Glomerular endothelial cell (primary cell): ENCODE results near the gene ANP32B. TPM values are rescaled to one million over a fixed set of nuclear protein-coding genes. Genes with fewer than 3 reads are reported as not detected.
"Not testable (repeated sequence)": the region's sequence is repeated elsewhere in the genome, so short reads cannot be mapped to it uniquely, and the experiment has no call there.

Source experiments
- DNase-seq: peaks from one replicate; pipeline ENCODE4 v3.0.0-alpha.2; 2011; ENCODE audit warnings: low read depth, low spot score; ENCODE audit errors: extremely low read depth
- total RNA-seq: library from RNA; depleted of rRNA; stranded (reverse); fragments of >200 nt; gene quantifications from 2 replicates; pipeline ENCODE4 v1.2.3, GENCODE V29; 2015

ANP32B gene
- total RNA-seq, result 20.8 and 30.8 TPM in 2 replicates

- DNase-seq, result no peak
Measured at GRCh38 chr9:97982683-97983588, at the start of gene ANP32B. Gene ANP32B (plus strand): TSS chr9:97983341. CDS start chr9:97983556, 215 bp downstream.

GRCh38 chr9:97934321-97935115 lies 48.6 kb upstream of the ANP32B start:
- no peak for DNase-seq

- DNase-seq, result no peak
Measured at GRCh38 chr9:97935276-97935675, 47.9 kb upstream of the ANP32B start.

- no peak for DNase-seq
Measured at GRCh38 chr9:97936998-97937397, 46.1 kb upstream of the ANP32B start.

GRCh38 chr9:97938081-97938644 lies 45.0 kb upstream of the ANP32B start, which contains the start of gene HEMGN:
Gene HEMGN (minus strand): TSS chr9:97938172. CDS start chr9:97938136, 36 bp downstream.
- no peak for DNase-seq

- DNase-seq, result no peak
Measured at GRCh38 chr9:97940233-97940632, 42.9 kb upstream of the ANP32B start.

GRCh38 chr9:97940741-97941140 lies 42.4 kb upstream of the ANP32B start:
- DNase-seq, result no peak

GRCh38 chr9:97941323-97941722 lies 41.8 kb upstream of the ANP32B start:
- no peak for DNase-seq

- DNase-seq, result no peak
Measured at GRCh38 chr9:97943308-97943855, 39.8 kb upstream of the ANP32B start.

- DNase-seq, result no peak
Measured at GRCh38 chr9:97944612-97945011, 38.5 kb upstream of the ANP32B start.

GRCh38 chr9:97945470-97945869 lies 37.7 kb upstream of the ANP32B start:
- not testable (repeated sequence) for DNase-seq

GRCh38 chr9:97947094-97947493 lies 36.0 kb upstream of the ANP32B start:
- not testable (repeated sequence) for DNase-seq

GRCh38 chr9:97950873-97951272 lies 32.3 kb upstream of the ANP32B start:
- not testable (repeated sequence) for DNase-seq

GRCh38 chr9:97954550-97954989 lies 28.6 kb upstream of the ANP32B start:
- no peak for DNase-seq

- no peak for DNase-seq
Measured at GRCh38 chr9:97956331-97956730, 26.8 kb upstream of the ANP32B start.

- no peak for DNase-seq
Measured at GRCh38 chr9:97958812-97959511, 24.2 kb upstream of the ANP32B start.

- no peak for DNase-seq
Measured at GRCh38 chr9:97959585-97959984, 23.6 kb upstream of the ANP32B start.

GRCh38 chr9:97960678-97961328 lies 22.3 kb upstream of the ANP32B start:
- DNase-seq, result not testable (repeated sequence)

GRCh38 chr9:97961361-97961760 lies 21.8 kb upstream of the ANP32B start:
- DNase-seq, result no peak

- DNase-seq, result no peak
Measured at GRCh38 chr9:97962136-97962535, 21.0 kb upstream of the ANP32B start.
